ENCODE data around the gene NARF. TPM values are rescaled to one million over a fixed set of nuclear protein-coding genes. Genes with fewer than 3 reads are reported as not detected.
"Not testable (repeated sequence)": the region's sequence is repeated elsewhere in the genome, so short reads cannot be mapped to it uniquely, and the experiment has no call there.

Gene NARF
- polyA plus RNA-seq, 2 of the 4 experiments (the other 2 are of a cell fraction) = 51.2 to 89.6 TPM

- DNase-seq (ENCODE audit: low read depth in 1 of 2, low spot score in 1 of 2) (no peak), ATAC-seq (no peak), FAIRE-seq (no peak)
- no peak for TF ChIP-seq POLR2AphosphoS2 (conservative IDR thresholded peaks at IDR 0.05; ENCODE audit: low read length)
- no peak for TF ChIP-seq CBX2 (IDR thresholded peaks at IDR 0.05; ENCODE audit: borderline replicate concordance, low read depth)
- no peak for TF ChIP-seq HOXB5 (CRISPR knock-in tag; IDR thresholded peaks at IDR 0.05)
- no peak for TF ChIP-seq RNF2 (IDR thresholded peaks at IDR 0.05; ENCODE audit: borderline replicate concordance, low read depth)
- no peak for TF ChIP-seq RFX5 (IDR thresholded peaks at IDR 0.05)
- TF ChIP-seq NFE2L2 (conservative IDR thresholded peaks at IDR 0.05; ENCODE audit: low read length) = no peak
- no peak for TF ChIP-seq JUN (IDR thresholded peaks at IDR 0.05)
- TF ChIP-seq ZSCAN20 (CRISPR knock-in tag; IDR thresholded peaks at IDR 0.05) = no peak
- no peak for TF ChIP-seq FOXS1 (CRISPR knock-in tag; IDR thresholded peaks at IDR 0.05)
- TF ChIP-seq TP53 (CRISPR knock-in tag; IDR thresholded peaks at IDR 0.05) = no peak
- no peak for TF ChIP-seq REST (IDR thresholded peaks at IDR 0.05)
- TF ChIP-seq CHD2 (IDR thresholded peaks at IDR 0.05; ENCODE audit: low read length, partially characterized antibody) = no peak
- no peak for TF ChIP-seq MYC (IDR thresholded peaks at IDR 0.05; ENCODE audit: borderline replicate concordance, low read length)
- no peak for TF ChIP-seq ZNF302 (CRISPR knock-in tag; IDR thresholded peaks at IDR 0.05)
- TF ChIP-seq ZC3H11A (IDR thresholded peaks at IDR 0.05) = no peak
- TF ChIP-seq RAD21 (conservative IDR thresholded peaks at IDR 0.05 in 1 of 2, IDR thresholded peaks at IDR 0.05 in 1 of 2) = no peak
- TF ChIP-seq NR3C1 (IDR thresholded peaks at IDR 0.05) = no peak
- TF ChIP-seq FOSL2 (IDR thresholded peaks at IDR 0.05) = no peak
- no peak for TF ChIP-seq FOSL2 (CRISPR knock-in tag; IDR thresholded peaks at IDR 0.05)
- TF ChIP-seq HEYL (CRISPR knock-in tag; IDR thresholded peaks at IDR 0.05) = no peak
- no peak for TF ChIP-seq KDM1A (IDR thresholded peaks at IDR 0.05; ENCODE audit: low read depth)
- no peak overlapping the region for H3K4me2 ChIP-seq
- no peak overlapping the region for H3K4me3 ChIP-seq
- POLR2A ChIA-PET = no interaction called here
- no peaks in the 10 kb centered on the region for H3K9me3 ChIP-seq
- WGBS (ENCODE audit: missing lambda C conversion rate) = 94% methylated on average over 24 of the region's 24 CpGs
- CTCF ChIA-PET = interaction anchor here (0.8 to 7.4 kb wide), 7 partner anchors 11 to 124 kb away, joined by 3 to 117 read pairs (median 5); no protein-coding TSS in a partner anchor
- no peak overlapping the region for H3K27ac ChIP-seq
- H3K4me1 ChIP-seq = peaks cover 7% of the 10 kb centered on the region
These were observed 47.0 kb upstream of the NARF start for GRCh38 chr17:82411396-82412053.

GRCh38 chr17:82412081-82412480 lies 46.5 kb upstream of the NARF start:
- H3K4me3 ChIP-seq; H3K9me3 ChIP-seq; POLR2A ChIA-PET; H3K4me1 ChIP-seq; DNase-seq (ENCODE audit: low read depth in 1 of 2, low spot score in 1 of 2); H3K4me2 ChIP-seq; FAIRE-seq; H3K27ac ChIP-seq; ATAC-seq: not testable (repeated sequence)
- CTCF ChIA-PET = interaction anchor here (0.8 to 7.4 kb wide), 5 partner anchors 12 to 206 kb away, joined by 3 to 117 read pairs (median 9); no protein-coding TSS in a partner anchor
- 66% methylated on average over 10 of the region's 16 CpGs for WGBS (ENCODE audit: missing lambda C conversion rate)
